ENCODE measurements around the gene NEXMIF. TPM values are rescaled to one million over a fixed set of nuclear protein-coding genes. Genes with fewer than 3 reads are reported as not detected.
"Not testable (repeated sequence)": the region's sequence is repeated elsewhere in the genome, so short reads cannot be mapped to it uniquely, and the experiment has no call there.

The NEXMIF gene
- total RNA-seq, 1 donor from 2014 or later: 2.8 TPM

DNA sequence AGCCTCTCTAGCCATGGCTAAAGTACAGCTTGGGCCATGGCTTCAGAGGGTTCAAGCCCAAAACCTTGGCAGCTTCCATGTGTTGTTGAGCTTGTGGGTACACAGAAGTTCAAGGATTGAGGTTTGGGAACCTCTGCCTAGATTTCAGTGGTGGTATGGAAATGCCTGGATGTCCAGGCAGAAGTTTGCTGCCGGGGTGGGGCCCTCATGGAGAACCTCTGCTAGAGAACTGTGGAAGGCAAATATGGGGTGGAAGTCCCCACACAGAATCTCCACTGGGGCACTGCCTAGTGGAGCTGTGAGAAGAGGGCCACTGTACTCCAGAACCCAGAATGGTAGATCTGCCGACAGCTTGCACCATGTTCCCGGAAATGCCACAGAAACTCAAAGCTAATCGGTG lies 59.5 kb downstream of the NEXMIF start:
- Mint-ChIP-seq H3K4me1 (no peaks in the 10 kb centered on the region), H3K4me3 (no peak overlapping the region), H3K27me3 (ENCODE audit: insufficient read depth, low read depth) (no peaks in the 10 kb centered on the region), H3K9me3 (peaks cover 31% of the 10 kb centered on the region), H3K36me3 (no peaks in the 10 kb centered on the region), H3K27ac (no peak overlapping the region)
- no peak for TF ChIP-seq EZH2 (IDR thresholded peaks at IDR 0.05)
- no peak for TF ChIP-seq EZH2phosphoT487 (IDR thresholded peaks at IDR 0.05)
- TF ChIP-seq, protein P1, sequence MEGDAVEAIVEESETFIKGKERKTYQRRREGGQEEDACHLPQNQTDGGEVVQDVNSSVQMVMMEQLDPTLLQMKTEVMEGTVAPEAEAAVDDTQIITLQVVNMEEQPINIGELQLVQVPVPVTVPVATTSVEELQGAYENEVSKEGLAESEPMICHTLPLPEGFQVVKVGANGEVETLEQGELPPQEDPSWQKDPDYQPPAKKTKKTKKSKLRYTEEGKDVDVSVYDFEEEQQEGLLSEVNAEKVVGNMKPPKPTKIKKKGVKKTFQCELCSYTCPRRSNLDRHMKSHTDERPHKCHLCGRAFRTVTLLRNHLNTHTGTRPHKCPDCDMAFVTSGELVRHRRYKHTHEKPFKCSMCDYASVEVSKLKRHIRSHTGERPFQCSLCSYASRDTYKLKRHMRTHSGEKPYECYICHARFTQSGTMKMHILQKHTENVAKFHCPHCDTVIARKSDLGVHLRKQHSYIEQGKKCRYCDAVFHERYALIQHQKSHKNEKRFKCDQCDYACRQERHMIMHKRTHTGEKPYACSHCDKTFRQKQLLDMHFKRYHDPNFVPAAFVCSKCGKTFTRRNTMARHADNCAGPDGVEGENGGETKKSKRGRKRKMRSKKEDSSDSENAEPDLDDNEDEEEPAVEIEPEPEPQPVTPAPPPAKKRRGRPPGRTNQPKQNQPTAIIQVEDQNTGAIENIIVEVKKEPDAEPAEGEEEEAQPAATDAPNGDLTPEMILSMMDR (IDR thresholded peaks at IDR 0.05): no peak
- no peaks in the 10 kb centered on the region for H3K27me3 ChIP-seq
- no peak overlapping the region for H3K4me3 ChIP-seq
- no peaks in the 10 kb centered on the region for H3K79me2 ChIP-seq (ENCODE audit: low read depth)
- no peak overlapping the region for H3K4me2 ChIP-seq
- no peak overlapping the region for H3K9ac ChIP-seq
- H2AFZ ChIP-seq (replicated peaks): no peak overlapping the region
- no peaks in the 10 kb centered on the region for H3K4me1 ChIP-seq
- H3F3A ChIP-seq (ENCODE audit: low read depth): no peaks in the 10 kb centered on the region
- no peaks in the 10 kb centered on the region for H3K9me3 ChIP-seq (ENCODE audit: low read depth)
- no peaks in the 10 kb centered on the region for H4K20me1 ChIP-seq (ENCODE audit: low read depth)
- no peak overlapping the region for H3K27ac ChIP-seq
- no peaks in the 10 kb centered on the region for H3K36me3 ChIP-seq
- no peak for DNase-seq (ENCODE audit: low spot score)

DNA sequence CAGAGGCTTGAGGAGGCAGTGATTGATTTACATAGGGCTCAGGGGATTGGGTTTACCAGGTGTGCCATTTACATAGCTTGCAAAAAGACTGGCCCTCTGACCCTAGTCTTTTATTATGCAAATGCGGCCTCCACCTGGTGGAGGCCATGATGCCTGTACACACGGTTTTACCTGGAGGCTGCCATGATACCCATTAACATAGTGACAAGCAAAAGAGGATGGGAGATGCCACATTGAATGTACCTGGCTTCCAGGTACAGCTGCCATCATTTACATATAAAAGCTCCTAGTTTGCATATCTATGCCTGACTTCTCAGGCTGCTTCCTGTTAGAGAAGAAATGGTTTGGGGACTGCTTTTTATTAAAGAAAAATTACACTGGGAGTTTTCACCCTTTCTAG lies 72.0 kb downstream of the NEXMIF start:
- H3K9me3 ChIP-seq (ENCODE audit: low read depth): peaks cover 42% of the 10 kb centered on the region
- Mint-ChIP-seq H3K4me1 (no peaks in the 10 kb centered on the region), H3K4me3 (no peak overlapping the region), H3K36me3 (no peaks in the 10 kb centered on the region), H3K27me3 (ENCODE audit: insufficient read depth, low read depth) (no peaks in the 10 kb centered on the region), H3K27ac (no peak overlapping the region), H3K9me3 (peaks cover 44% of the 10 kb centered on the region)
- H3K27ac ChIP-seq: no peak overlapping the region
- no peaks in the 10 kb centered on the region for H3K79me2 ChIP-seq (ENCODE audit: low read depth)
- no peak for DNase-seq (ENCODE audit: low spot score)
- no peaks in the 10 kb centered on the region for H3K4me1 ChIP-seq
- H2AFZ ChIP-seq (replicated peaks): no peak overlapping the region
- H3K4me2 ChIP-seq: no peak overlapping the region
- no peaks in the 10 kb centered on the region for H3F3A ChIP-seq (ENCODE audit: low read depth)
- no peak overlapping the region for H3K4me3 ChIP-seq
- no peaks in the 10 kb centered on the region for H3K27me3 ChIP-seq
- no peaks in the 10 kb centered on the region for H4K20me1 ChIP-seq (ENCODE audit: low read depth)
- peaks cover 8% of the 10 kb centered on the region for H3K36me3 ChIP-seq
- no peak overlapping the region for H3K9ac ChIP-seq
- TF ChIP-seq, protein P1 (IDR thresholded peaks at IDR 0.05): no peak
- TF ChIP-seq EZH2phosphoT487 (IDR thresholded peaks at IDR 0.05): no peak
- no peak for TF ChIP-seq EZH2 (IDR thresholded peaks at IDR 0.05)

DNA sequence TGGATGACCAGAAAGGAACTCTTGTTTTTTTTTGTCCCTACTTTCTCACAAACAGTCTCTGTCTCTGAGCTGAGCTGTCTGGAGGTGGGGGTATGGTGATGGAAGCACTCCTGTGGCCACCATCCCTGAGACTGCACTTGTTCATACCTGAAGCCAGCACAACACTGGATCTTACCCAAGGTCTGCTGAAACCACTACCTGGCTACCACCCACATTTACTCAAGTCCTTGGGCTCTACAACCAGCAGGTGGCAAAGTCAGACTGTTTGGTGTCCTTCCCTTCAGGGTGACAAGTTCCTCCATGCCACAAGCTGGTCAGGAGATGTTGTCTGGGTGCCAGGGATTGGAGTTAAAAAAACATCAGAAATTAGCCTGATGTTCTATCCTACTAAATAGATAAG lies 89.7 kb downstream of the NEXMIF start:
- no peaks in the 10 kb centered on the region for H4K20me1 ChIP-seq (ENCODE audit: low read depth)
- H3F3A ChIP-seq (ENCODE audit: low read depth): no peaks in the 10 kb centered on the region
- peaks cover 5% of the 10 kb centered on the region for H3K9me3 ChIP-seq (ENCODE audit: low read depth)
- H3K4me3 Mint-ChIP-seq: no peak overlapping the region
- no peak overlapping the region for H3K4me2 ChIP-seq
- DNase-seq (ENCODE audit: low spot score): no peak
- no peaks in the 10 kb centered on the region for H3K27me3 ChIP-seq
- no peak overlapping the region for H3K27ac Mint-ChIP-seq
- H3K36me3 Mint-ChIP-seq: no peaks in the 10 kb centered on the region
- no peaks in the 10 kb centered on the region for H3K4me1 ChIP-seq
- no peaks in the 10 kb centered on the region for H3K27me3 Mint-ChIP-seq (ENCODE audit: insufficient read depth, low read depth)
- no peak overlapping the region for H3K9ac ChIP-seq
- no peak overlapping the region for H2AFZ ChIP-seq (replicated peaks)
- H3K4me3 ChIP-seq: no peak overlapping the region
- H3K4me1 Mint-ChIP-seq: no peaks in the 10 kb centered on the region
- no peaks in the 10 kb centered on the region for H3K36me3 ChIP-seq
- H3K27ac ChIP-seq: no peak overlapping the region
- H3K79me2 ChIP-seq (ENCODE audit: low read depth): no peaks in the 10 kb centered on the region
- no peak for TF ChIP-seq EZH2phosphoT487 (IDR thresholded peaks at IDR 0.05)
- TF ChIP-seq, protein P1 (IDR thresholded peaks at IDR 0.05): no peak
- no peak for TF ChIP-seq EZH2 (IDR thresholded peaks at IDR 0.05)
- peaks cover 3% of the 10 kb centered on the region for H3K9me3 Mint-ChIP-seq

DNA sequence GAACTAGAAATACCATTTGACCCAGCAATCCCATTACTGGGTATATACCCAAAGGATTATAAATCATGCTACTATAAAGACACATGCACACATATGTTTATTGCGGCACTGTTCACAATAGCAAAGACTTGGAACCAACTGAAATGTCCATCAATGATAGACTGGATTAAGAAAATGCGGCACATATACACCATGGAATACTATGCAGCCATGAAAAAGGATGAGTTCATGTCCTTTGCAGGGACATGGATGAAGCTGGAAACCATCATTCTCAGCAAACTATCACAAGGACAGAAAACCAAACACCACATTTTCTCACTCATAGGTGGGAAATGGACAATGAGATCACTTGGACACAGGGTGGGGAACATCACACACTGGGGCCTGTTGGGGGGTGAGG lies 105.5 kb downstream of the NEXMIF start:
- H3F3A ChIP-seq (ENCODE audit: low read depth); H3K4me3 ChIP-seq; H3K27ac Mint-ChIP-seq; H3K36me3 Mint-ChIP-seq; H3K4me2 ChIP-seq; H3K4me1 Mint-ChIP-seq; H3K4me3 Mint-ChIP-seq; H2AFZ ChIP-seq (replicated peaks); H3K9me3 Mint-ChIP-seq; H3K27me3 Mint-ChIP-seq (ENCODE audit: insufficient read depth, low read depth); H3K36me3 ChIP-seq; DNase-seq (ENCODE audit: low spot score); H4K20me1 ChIP-seq (ENCODE audit: low read depth); H3K9ac ChIP-seq; H3K79me2 ChIP-seq (ENCODE audit: low read depth); H3K4me1 ChIP-seq; H3K27ac ChIP-seq; H3K27me3 ChIP-seq; H3K9me3 ChIP-seq (ENCODE audit: low read depth): not testable (repeated sequence)

Measured in neural progenitor cell (in vitro differentiated cells).